Measurements from ENCODE around the gene PHKB.
"Not testable (repeated sequence)": the region's sequence is repeated elsewhere in the genome, so short reads cannot be mapped to it uniquely, and the experiment has no call there.

PHKB gene

GRCh38 chr16:47460711-47461597, at the start of gene PHKB, which contains the start of gene ITFG1:
TSS of gene PHKB (plus strand) at chr16:47461331. CDS start at chr16:47461351, 20 bp downstream.
TSS of gene ITFG1 (minus strand) at chr16:47461063. CDS start at chr16:47461045, 18 bp downstream.
- DNase-seq = peak; percentile 98

GRCh38 chr16:47413041-47413440, 48.1 kb upstream of the PHKB start:
- DNase-seq = no peak

- DNase-seq = no peak
Observed at GRCh38 chr16:47416869-47417268, 44.3 kb upstream of the PHKB start.

- DNase-seq = no peak
Observed at GRCh38 chr16:47424846-47425245, 36.3 kb upstream of the PHKB start.

GRCh38 chr16:47426806-47427205, 34.3 kb upstream of the PHKB start:
- no peak for DNase-seq

- DNase-seq = no peak
Observed at GRCh38 chr16:47431960-47432359, 29.2 kb upstream of the PHKB start.

- peak; percentile 4 for DNase-seq
Observed at GRCh38 chr16:47434274-47434673, 26.9 kb upstream of the PHKB start.

GRCh38 chr16:47440066-47440465, 21.1 kb upstream of the PHKB start:
- DNase-seq = not testable (repeated sequence)

- DNase-seq = not testable (repeated sequence)
Observed at GRCh38 chr16:47442884-47443283, 18.2 kb upstream of the PHKB start.

- no peak for DNase-seq
Observed at GRCh38 chr16:47446431-47446830, 14.7 kb upstream of the PHKB start.

GRCh38 chr16:47448830-47449575, 12.1 kb upstream of the PHKB start:
- no peak for DNase-seq

GRCh38 chr16:47449788-47450187, 11.3 kb upstream of the PHKB start:
- no peak for DNase-seq

GRCh38 chr16:47458331-47458730, 2.8 kb upstream of the PHKB start:
- no peak for DNase-seq

- DNase-seq = no peak
Observed at GRCh38 chr16:47459603-47460002, 1.5 kb upstream of the PHKB start.

GRCh38 chr16:47460359-47460710, 796 bp upstream of the PHKB start:
- no peak for DNase-seq

- DNase-seq = peak; percentile 92
Observed at GRCh38 chr16:47461598-47462266, 601 bp downstream of the PHKB start.

GRCh38 chr16:47463771-47464624, 2.9 kb downstream of the PHKB start:
- DNase-seq = no peak

GRCh38 chr16:47465919-47466630, 4.9 kb downstream of the PHKB start:
- no peak for DNase-seq

GRCh38 chr16:47467501-47467900, 6.4 kb downstream of the PHKB start:
- DNase-seq = peak; percentile 41

GRCh38 chr16:47468070-47468689, 7.0 kb downstream of the PHKB start:
- DNase-seq = peak; percentile 90

GRCh38 chr16:47469227-47469626, 8.1 kb downstream of the PHKB start:
- DNase-seq = no peak
